SK-N-SH (cell line): ENCODE measurements around the gene HMG20A. TPM values are rescaled to one million over a fixed set of nuclear protein-coding genes. Genes with fewer than 3 reads are reported as not detected.

Experiments used
- CTCF ChIA-PET: fragments of 300-600, 350-600 bp; formaldehyde crosslinking; extraction: SDS; loops from one replicate; lab custom pipeline; 2021; lab: Yijun Ruan, JAX
- POLR2A ChIA-PET: fragments of 350-600 bp; sonication (Branson Sonifier 250); formaldehyde crosslinking; extraction: SDS; loops from one replicate; lab custom pipeline; 2020; ENCODE audit warnings: antibody characterized with exemption, inconsistent platforms; lab: Yijun Ruan, JAX
- DNase-seq: peaks from one replicate; pipeline ENCODE4 v3.0.0; 2012
- H2AFZ ChIP-seq: fragments of 200-600 bp; sonication (generic); 2 replicates; pipeline ENCODE4 v1.8.1; 2016; ENCODE audit warnings: antibody characterized with exemption, mild to moderate bottlenecking, low read depth
- H3F3A ChIP-seq: fragments of 200-600 bp; sonication (generic); replicated peaks from 2 replicates; pipeline ENCODE3; 2016; ENCODE audit warnings: antibody characterized with exemption, mild to moderate bottlenecking; ENCODE audit not compliant: insufficient read depth
- H3K27ac ChIP-seq, 2 experiments: fragments of 200-500 bp in 1 of 2; fragments of 200-600 bp in 1 of 2; sonication (Bioruptor generic) in 1 of 2; sonication (generic), shearing (Covaris generic) in 1 of 2; 2 replicates each; pipeline versions ENCODE4 v1.5.1 to v1.6.1; 2014 to 2016; ENCODE audit warnings: low read depth in 2 of 2, inconsistent platforms in 1 of 2, low read length in 1 of 2, mild to moderate bottlenecking in 1 of 2, mixed read lengths in 1 of 2
- H3K27me3 ChIP-seq: fragments of 200-600 bp; sonication (generic), shearing (Covaris generic); 2 replicates; pipeline ENCODE4 v1.6.1; 2016; ENCODE audit warnings: mixed run types; ENCODE audit not compliant: insufficient read depth
- H3K36me3 ChIP-seq, 2 experiments: fragments of 200-500 bp in 1 of 2; fragments of 200-600 bp in 1 of 2; sonication (Bioruptor generic) in 1 of 2; sonication (generic) in 1 of 2; replicated peaks in 1 of 2; 2 replicates each; pipeline versions ENCODE3 to v1.5.1; 2014 to 2016; ENCODE audit warnings: low read length in 1 of 2, mild to moderate bottlenecking in 1 of 2; ENCODE audit not compliant: insufficient read depth in 2 of 2, control insufficient read depth in 1 of 2
- H3K4me1 ChIP-seq, 2 experiments: fragments of 200-500 bp in 1 of 2; fragments of 200-600 bp in 1 of 2; sonication (Bioruptor generic) in 1 of 2; sonication (generic), shearing (Covaris generic) in 1 of 2; 2 replicates each; pipeline versions ENCODE4 v1.5.1 to v1.6.1; 2014 to 2016; ENCODE audit warnings: low read depth in 1 of 2, low read length in 1 of 2, mixed run types in 1 of 2; ENCODE audit not compliant: insufficient read depth in 2 of 2, control insufficient read depth in 1 of 2
- H3K4me2 ChIP-seq: fragments of 200-600 bp; sonication (generic), shearing (Covaris generic); 2 replicates; pipeline ENCODE4 v1.6.1; 2017; ENCODE audit warnings: mixed run types
- H3K4me3 ChIP-seq, 2 experiments: fragments of 200-500 bp in 1 of 2; fragments of 200-600 bp in 1 of 2; sonication (Bioruptor generic) in 1 of 2; sonication (generic), shearing (Covaris generic) in 1 of 2; 2 replicates each; pipeline versions ENCODE4 v1.5.1 to v1.8.1; 2014 to 2016; ENCODE audit warnings: low read depth in 2 of 2, inconsistent platforms in 1 of 2, low read length in 1 of 2, mild to moderate bottlenecking in 1 of 2, mixed read lengths in 1 of 2, moderate library complexity in 1 of 2
- H3K79me2 ChIP-seq: fragments of 200-600 bp; sonication (generic); 2 replicates; pipeline ENCODE4 v1.8.1; 2017; ENCODE audit warnings: mild to moderate bottlenecking; ENCODE audit not compliant: insufficient read depth
- H3K9ac ChIP-seq: fragments of 200-600 bp; sonication (generic); 2 replicates; pipeline ENCODE4 v1.6.1; 2017; ENCODE audit warnings: mixed run types
- H3K9me2 ChIP-seq: fragments of 200-600 bp; sonication (generic); 2 replicates; pipeline ENCODE4 v1.6.1; 2017; ENCODE audit warnings: mixed run types
- H3K9me3 ChIP-seq: fragments of 200-600 bp; sonication (generic); 2 replicates; pipeline ENCODE4 v1.6.1; 2017; ENCODE audit warnings: mixed run types, mild to moderate bottlenecking, moderate library complexity
- H4K20me1 ChIP-seq: fragments of 200-600 bp; sonication (generic); 2 replicates; pipeline ENCODE4 v1.6.1; 2017; ENCODE audit warnings: mild to moderate bottlenecking, mixed run types; ENCODE audit not compliant: insufficient read depth
- CHD2 ChIP-seq: fragments of 150-350 bp; IDR thresholded peaks from 2 replicates; pipeline ENCODE4 v1.6.1; 2018; ENCODE audit warnings: low read length; ENCODE audit not compliant: partially characterized antibody
- EP300 ChIP-seq, 2 experiments: IDR thresholded peaks; 2 replicates each; pipeline versions ENCODE4 v1.4.0 to v1.6.1; 2012; ENCODE audit warnings: borderline replicate concordance in 1 of 2, low read depth in 1 of 2, low read length in 1 of 2
- FOSL2 ChIP-seq: IDR thresholded peaks from 2 replicates; pipeline ENCODE4 v1.4.0; 2012; ENCODE audit warnings: low read depth, mild to moderate bottlenecking, moderate library complexity, borderline replicate concordance
- FOXJ3 ChIP-seq: sonication (generic); formaldehyde crosslinking; IDR thresholded peaks from 2 replicates; pipeline ENCODE4 v1.5.1; 2020; ENCODE audit warnings: mild to moderate bottlenecking, missing genetic modification reagents
- FOXM1 ChIP-seq: IDR thresholded peaks from 2 replicates; pipeline ENCODE4 v1.4.0; 2012; ENCODE audit warnings: low read depth, mild to moderate bottlenecking
- GATA2 ChIP-seq: sonication (generic); formaldehyde crosslinking; IDR thresholded peaks from 2 replicates; pipeline ENCODE4 v1.5.0; 2020; ENCODE audit warnings: mild to moderate bottlenecking, missing genetic modification reagents
- MEF2A ChIP-seq: IDR thresholded peaks from 2 replicates; pipeline ENCODE4 v1.4.0; 2012; ENCODE audit warnings: low read depth, borderline replicate concordance
- MXI1 ChIP-seq: IDR thresholded peaks from 2 replicates; pipeline ENCODE4 v1.6.1; 2012; ENCODE audit warnings: mild to moderate bottlenecking, low read depth, low read length, improper control_type of control experiment
- NFIC ChIP-seq: IDR thresholded peaks from 2 replicates; pipeline ENCODE4 v1.4.0; 2012; ENCODE audit warnings: borderline replicate concordance
- NRF1 ChIP-seq: IDR thresholded peaks from 2 replicates; pipeline ENCODE4 v1.6.1; 2012; ENCODE audit warnings: low read depth, mild to moderate bottlenecking, low read length
- POLR2AphosphoS5 ChIP-seq: IDR thresholded peaks from 2 replicates; pipeline ENCODE4 v1.6.1; 2012; ENCODE audit warnings: low read depth, low read length
- RCOR1 ChIP-seq: fragments of 150-350 bp; IDR thresholded peaks from 2 replicates; pipeline ENCODE4 v1.6.1; 2017; ENCODE audit warnings: antibody characterized with exemption, low read length
- REST ChIP-seq: IDR thresholded peaks from 2 replicates; pipeline ENCODE4 v1.6.1; 2012; ENCODE audit warnings: mild to moderate bottlenecking, low read depth, low read length, moderate library complexity
- SMC3 ChIP-seq: IDR thresholded peaks from 2 replicates; pipeline ENCODE4 v1.6.1; 2012; ENCODE audit warnings: low read depth, low read length, improper control_type of control experiment
- TAF1 ChIP-seq: IDR thresholded peaks from 2 replicates; pipeline ENCODE4 v1.6.1; 2012; ENCODE audit warnings: low read depth, mild to moderate bottlenecking, low read length, moderate library complexity, borderline replicate concordance
- YY1 ChIP-seq: IDR thresholded peaks from 2 replicates; pipeline ENCODE4 v1.4.0; 2012; ENCODE audit warnings: low read depth, mild to moderate bottlenecking
- ZBTB33 ChIP-seq: IDR thresholded peaks from 2 replicates; pipeline ENCODE4 v1.4.0; 2012; ENCODE audit warnings: low read depth, borderline replicate concordance
- WGBS: methylation state at CpG from one replicate; pipeline ENCODE4 v1.1.6; 2017; ENCODE audit warnings: low lambda C conversion rate; 5-methylcytosine and 5-hydroxymethylcytosine counted together
- polyA plus RNA-seq, 3 experiments: library from polyadenylated mRNA; depleted of rRNA; stranded (reverse); fragments of >200 nt; gene quantifications; 2 replicates each; pipeline ENCODE4 v1.2.3, GENCODE V29; 2012

The HMG20A gene
- polyA plus RNA-seq, 1 of the 3 experiments (the other 2 are of a cell fraction) = 27.7 TPM

- Histone ChIP-seq H4K20me1 (no peaks in the 10 kb centered on the region), H3K27me3 (no peaks in the 10 kb centered on the region), H3K79me2 (no peaks in the 10 kb centered on the region), H3K9me2 (no peaks in the 10 kb centered on the region), H3K4me2 (no peak overlapping the region), H3K36me3 (peaks cover 69 to 72% of the 10 kb centered on the region in 2 experiments), H3K27ac (no peak overlapping the region), H3K4me1 (peaks cover 4 to 5% of the 10 kb centered on the region in 2 experiments; a peak in 3 of 4 replicates), H3K9ac (no peak overlapping the region), H3K4me3 (no peak overlapping the region), H3K9me3 (no peaks in the 10 kb centered on the region), H2AFZ (no peak overlapping the region), H3F3A (no peaks in the 10 kb centered on the region)
- 95% methylated on average over 3 of the region's 3 CpGs for WGBS
- CTCF ChIA-PET = interaction anchor here (1.6 kb wide), 1 partner anchor 56 kb away, joined by 3 read pairs; no protein-coding TSS in a partner anchor
- TF ChIP-seq YY1 (no peak), REST (no peak), SMC3 (no peak), CHD2 (no peak), POLR2AphosphoS5 (no peak), GATA2 (CRISPR knock-in tag) (no peak), FOXM1 (no peak), NFIC (no peak), MXI1 (no peak), TAF1 (no peak)
- DNase-seq = no peak
- POLR2A ChIA-PET = no interaction called here
These were observed 53.8 kb downstream of the HMG20A start for GRCh38 chr15:77474310-77474988.

- no peak overlapping the region for H2AFZ ChIP-seq
- no peaks in the 10 kb centered on the region for H3K27me3 ChIP-seq
- peaks cover 67 to 77% of the 10 kb centered on the region in 2 experiments for H3K36me3 ChIP-seq
- H3K4me3 ChIP-seq = no peak overlapping the region
- H4K20me1 ChIP-seq = no peaks in the 10 kb centered on the region
- no peaks in the 10 kb centered on the region for H3F3A ChIP-seq
- no peaks in the 10 kb centered on the region for H3K79me2 ChIP-seq
- H3K9me2 ChIP-seq = no peaks in the 10 kb centered on the region
- H3K9me3 ChIP-seq = no peaks in the 10 kb centered on the region
- no peak for DNase-seq
- 98% methylated on average over 2 of the region's 2 CpGs for WGBS
- H3K9ac ChIP-seq = no peak overlapping the region
- H3K4me1 ChIP-seq = peaks cover 4 to 5% of the 10 kb centered on the region in 2 experiments; a peak in 3 of 4 replicates
- ChIA-PET POLR2A (no interaction called here), CTCF (interaction anchor here (0.8 to 1.6 kb wide), 3 partner anchors 9 to 56 kb away, joined by 3 to 4 read pairs (median 3); no protein-coding TSS in a partner anchor)
- no peak overlapping the region for H3K4me2 ChIP-seq
- H3K27ac ChIP-seq = no peak overlapping the region; a peak in 1 of 4 replicates
- no peak for TF ChIP-seq REST
- no peak for TF ChIP-seq NFIC
- TF ChIP-seq CHD2 = no peak
- TF ChIP-seq FOSL2 = no peak
- TF ChIP-seq MEF2A = no peak
- no peak for TF ChIP-seq FOXJ3 (CRISPR knock-in tag)
- no peak for TF ChIP-seq NRF1
- no peak for TF ChIP-seq MXI1
- TF ChIP-seq TAF1 = no peak
- TF ChIP-seq ZBTB33 = no peak
- no peak for TF ChIP-seq RCOR1
- TF ChIP-seq EP300 (IDR thresholded peaks at IDR 0.05; ENCODE audit: borderline replicate concordance in 1 of 2, low read depth in 1 of 2, low read length in 1 of 2) = no peak
These were observed 54.3 kb downstream of the HMG20A start for GRCh38 chr15:77475001-77475400.
